HG03135 (cell line): ENCODE results near the gene CCSAP.
"Not testable (repeated sequence)": the region's sequence is repeated elsewhere in the genome, so short reads cannot be mapped to it uniquely, and the experiment has no call there.

Source experiments
- ATAC-seq: cut with Tn5 transposase; IDR thresholded peaks from one replicate; pipeline ENCODE4 v1.9.1; 2021; ENCODE audit warnings: mild to moderate bottlenecking, moderate library complexity; ENCODE audit not compliant: unreplicated experiment

Gene CCSAP

DNA sequence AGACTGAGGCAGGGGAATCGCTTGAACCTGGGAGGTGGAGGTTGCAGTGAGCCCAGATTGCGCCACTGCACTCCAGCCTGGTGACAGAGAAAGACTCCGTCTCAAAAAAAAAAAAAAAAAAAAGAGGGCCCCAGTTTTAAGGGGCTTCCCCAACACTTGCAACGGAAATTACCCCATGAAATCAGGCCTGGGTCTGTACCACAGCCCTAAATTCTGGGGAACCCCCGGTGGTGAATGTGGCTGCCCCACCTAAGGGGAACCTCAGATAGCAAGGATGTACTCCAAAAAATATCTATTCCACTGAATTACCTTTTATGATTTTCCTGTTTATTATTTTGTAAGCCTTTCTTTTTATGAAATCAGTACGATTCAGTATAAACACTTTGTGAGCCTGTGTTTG, 15.1 kb downstream of the CCSAP start:
- not testable (repeated sequence) for ATAC-seq

GRCh38 chr1:229326601-229327000, 16.2 kb downstream of the CCSAP start:
- no peak for ATAC-seq

- no peak for ATAC-seq
Measured at GRCh38 chr1:229325853-229326487, 16.9 kb downstream of the CCSAP start.

GRCh38 chr1:229325401-229325800, 17.4 kb downstream of the CCSAP start:
- no peak for ATAC-seq

GRCh38 chr1:229323885-229324553, 18.8 kb downstream of the CCSAP start:
- ATAC-seq = no peak

GRCh38 chr1:229323201-229323600, 19.6 kb downstream of the CCSAP start:
- no peak for ATAC-seq

GRCh38 chr1:229319487-229319886, 23.4 kb downstream of the CCSAP start:
- no peak for ATAC-seq

DNA sequence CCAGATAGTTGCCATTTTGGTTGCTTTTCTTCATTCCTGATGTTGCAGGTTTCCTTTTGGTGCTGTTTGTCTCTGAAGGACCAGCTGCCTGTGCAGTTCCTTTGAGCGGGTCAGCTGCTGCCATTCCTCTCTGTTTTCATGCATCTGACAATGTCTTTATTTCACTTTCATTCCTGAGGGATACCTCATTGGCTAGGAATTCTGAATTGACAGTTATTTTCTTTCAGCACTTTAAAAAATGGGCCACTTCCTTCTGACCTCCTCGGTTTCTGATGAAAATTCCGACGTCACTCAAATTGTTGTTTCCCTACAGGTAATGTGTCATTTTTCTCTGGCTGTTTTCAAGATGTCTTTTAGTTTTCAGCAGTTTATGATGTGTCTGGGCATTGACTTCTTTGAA, 24.8 kb downstream of the CCSAP start:
- no peak for ATAC-seq

- ATAC-seq = no peak
Measured at GRCh38 chr1:229316166-229316565, 26.7 kb downstream of the CCSAP start.

DNA sequence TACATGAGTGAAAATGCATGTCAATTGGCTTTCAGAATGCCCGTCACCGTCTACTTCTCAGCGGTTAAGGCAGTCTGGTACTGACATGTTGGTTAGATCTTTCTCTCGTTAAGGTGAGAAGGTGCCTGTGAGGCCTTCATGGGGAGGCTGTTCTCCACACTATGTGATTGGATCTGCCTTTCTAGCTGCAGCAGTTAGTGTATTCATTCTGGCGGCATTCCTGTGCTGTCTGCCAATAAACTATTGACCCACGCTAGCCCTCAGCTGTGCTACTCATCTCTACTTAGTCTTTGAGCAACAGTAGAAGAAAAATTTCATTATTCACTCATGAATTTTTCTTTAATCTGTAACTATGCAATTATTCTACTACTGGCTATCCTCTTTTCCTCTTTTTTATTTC, 32.0 kb downstream of the CCSAP start:
- ATAC-seq = no peak

- no peak for ATAC-seq
Measured at GRCh38 chr1:229309684-229310083, 33.2 kb downstream of the CCSAP start.

DNA sequence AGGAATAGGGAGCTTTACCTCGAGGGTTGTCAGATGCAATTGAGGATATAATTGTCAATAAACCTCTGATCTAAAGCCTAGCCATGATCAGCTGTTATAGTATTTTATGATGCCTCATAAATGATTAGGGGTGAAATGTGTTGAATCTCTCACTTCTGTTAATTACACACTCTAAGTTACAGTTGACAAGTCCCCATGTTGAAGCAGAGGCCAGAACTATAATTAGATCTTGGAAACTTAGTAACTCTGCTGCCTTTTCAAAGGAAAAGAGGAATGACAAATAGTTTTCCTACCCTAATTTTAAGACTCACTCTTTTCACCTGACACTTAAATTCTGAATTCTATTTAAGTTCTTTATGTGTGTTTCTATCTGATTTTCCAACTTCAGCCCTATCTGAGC, 33.8 kb downstream of the CCSAP start:
- ATAC-seq = no peak

- no peak for ATAC-seq
Measured at GRCh38 chr1:229305392-229305791, 37.5 kb downstream of the CCSAP start.

DNA sequence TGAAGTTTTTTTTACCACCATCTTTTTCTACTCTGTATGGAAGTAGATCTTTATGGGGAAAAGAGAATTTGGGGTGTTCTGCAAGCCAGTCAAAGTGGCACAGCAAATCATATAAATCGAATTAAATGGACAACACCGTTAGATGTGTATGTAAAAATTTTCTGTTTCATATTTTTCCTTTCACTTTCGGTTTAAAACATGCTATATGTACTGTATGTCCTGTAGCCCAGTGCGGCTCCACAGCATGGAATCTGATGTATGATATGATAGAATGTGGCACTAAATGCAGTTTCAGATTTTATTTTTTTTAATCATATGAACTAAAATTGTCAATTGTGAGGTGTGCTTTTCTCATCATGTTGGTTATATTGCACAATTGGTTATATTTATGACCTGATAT, 39.0 kb downstream of the CCSAP start:
- ATAC-seq = no peak

GRCh38 chr1:229302740-229303139, 40.1 kb downstream of the CCSAP start:
- no peak for ATAC-seq

DNA sequence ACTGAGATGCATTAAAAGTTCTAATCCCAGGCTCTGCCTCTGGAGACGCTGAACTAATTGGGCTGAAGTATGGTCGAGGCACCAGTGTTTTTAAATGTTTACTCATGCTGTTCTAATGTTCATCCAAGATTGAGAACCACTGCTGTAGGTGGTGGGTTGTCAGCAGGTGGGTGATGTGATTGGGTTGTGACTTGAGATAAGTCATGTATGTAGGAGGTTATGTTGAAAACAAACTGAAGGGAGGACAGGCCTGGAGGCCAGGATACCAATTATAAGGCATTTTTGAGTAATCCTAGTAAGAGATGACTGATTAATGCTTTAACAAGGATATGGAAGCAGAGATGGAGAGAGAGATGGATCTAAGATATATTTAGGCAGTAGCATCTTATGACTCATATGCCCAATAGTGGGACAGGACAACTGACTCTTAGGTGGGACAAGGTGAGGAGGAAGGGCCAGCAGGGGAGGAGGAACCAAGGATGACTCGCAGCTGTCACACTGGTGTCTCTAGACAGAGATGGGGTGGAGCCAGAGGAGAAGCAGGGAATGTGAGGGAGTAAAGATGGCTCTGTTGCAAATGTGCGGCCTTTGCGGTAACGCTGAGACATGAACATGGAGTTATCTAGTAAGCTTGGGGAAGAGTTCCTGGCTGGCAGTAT, 42.6 kb downstream of the CCSAP start:
- no peak for ATAC-seq

- no peak for ATAC-seq
Measured at GRCh38 chr1:229298887-229299503, 43.9 kb downstream of the CCSAP start.

- ATAC-seq = no peak
Measured at GRCh38 chr1:229298420-229298819, 44.4 kb downstream of the CCSAP start.

GRCh38 chr1:229297746-229298145, 45.1 kb downstream of the CCSAP start:
- no peak for ATAC-seq

DNA sequence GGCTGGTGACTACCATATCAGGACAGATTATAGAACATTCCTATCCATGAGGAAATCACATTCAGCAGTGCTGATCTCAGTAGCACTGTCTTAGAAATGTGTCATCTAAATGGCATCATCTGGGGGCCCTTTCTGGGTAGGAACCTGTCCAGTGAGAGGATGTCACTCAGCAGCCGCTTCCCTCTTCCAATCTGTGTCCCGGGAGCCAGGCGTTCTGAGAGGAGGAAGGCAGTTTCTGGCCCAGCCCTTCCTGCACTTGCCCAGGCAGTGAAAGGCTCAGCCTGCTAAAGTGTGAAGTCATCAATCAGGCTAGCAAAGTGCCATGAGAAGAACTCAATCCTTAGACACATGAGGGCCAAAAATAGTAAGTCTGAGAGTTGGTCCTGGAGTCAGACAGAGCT, 46.3 kb downstream of the CCSAP start:
- ATAC-seq = no peak

GRCh38 chr1:229295745-229296144, 47.1 kb downstream of the CCSAP start:
- no peak for ATAC-seq
